Peyer's patch (tissue), 4 donors: ENCODE results near the gene RCOR2. TPM values are rescaled to one million over a fixed set of nuclear protein-coding genes. Genes with fewer than 3 reads are reported as not detected.

Source experiments
- DNase-seq, 3 donors: peaks; one replicate each; pipeline ENCODE4 v3.0.0-alpha.2; 2017 to 2019
- H3K27ac ChIP-seq, 4 donors: fragments of 200-600 bp; sonication (generic); one replicate each; pipeline ENCODE4 v1.5.1; 2016 to 2019
- H3K27me3 ChIP-seq, 2 donors: fragments of 200-600 bp; sonication (generic); one replicate each; pipeline ENCODE4 v1.5.1; 2019
- H3K36me3 ChIP-seq, 3 donors: fragments of 200-600 bp; sonication (generic); one replicate each; pipeline ENCODE4 v1.5.1; 2016 to 2019
- H3K4me1 ChIP-seq, 4 donors: fragments of 200-600 bp; sonication (generic); one replicate each; pipeline ENCODE4 v1.5.1; 2016 to 2019
- H3K4me3 ChIP-seq, 4 donors: fragments of 200-600 bp; sonication (generic); 1 replicate in 3 of 4; 2 replicates in 1 of 4; pipeline ENCODE4 v1.5.1; 2016 to 2019; ENCODE audit warnings: mild to moderate bottlenecking in 1 of 4
- H3K9me3 ChIP-seq, 4 donors: fragments of 200-600 bp; sonication (generic); one replicate each; pipeline ENCODE4 v1.5.1; 2016 to 2019; ENCODE audit warnings: mild to moderate bottlenecking in 1 of 4
- POLR2A ChIP-seq, 2 donors: fragments of 450-650 bp; IDR thresholded peaks; one replicate each; pipeline ENCODE4 v1.5.1; 2017; ENCODE audit warnings: antibody characterized with exemption in 2 of 2, mild to moderate bottlenecking in 2 of 2, moderate library complexity in 2 of 2
- total RNA-seq, 4 donors: library from RNA; depleted of rRNA; stranded (reverse); fragments of >200 nt; gene quantifications; one replicate each; pipeline ENCODE4 v1.1.0, GENCODE V29; 2016
- TF ChIP-seq, protein P1 (sequence below), 6 experiments: fragments of 450-650 bp in 4 of 6; fragments of 200-600 bp in 2 of 6; sonication (generic) in 1 of 6; IDR thresholded peaks; one replicate each; pipeline ENCODE4 v1.5.1; 2017 to 2019; ENCODE audit warnings: antibody characterized with exemption in 6 of 6, mild to moderate bottlenecking in 3 of 6, moderate library complexity in 1 of 6

The RCOR2 gene
- total RNA-seq, 4 donors from 2014 or later, result 0.57 to 0.67 TPM; not detected in 2

GRCh38 chr11:63933459-63933858 lies 16.5 kb upstream of the RCOR2 start:
- Histone ChIP-seq H3K4me1 (peaks cover 0 to 6% (median 0%) of the 10 kb centered on the region in 4 donors), H3K27ac (no peak overlapping the region), H3K27me3 (no peaks in the 10 kb centered on the region), H3K4me3 (no peak overlapping the region), H3K36me3 (no peaks in the 10 kb centered on the region), H3K9me3 (no peaks in the 10 kb centered on the region)
- TF ChIP-seq, protein P1, sequence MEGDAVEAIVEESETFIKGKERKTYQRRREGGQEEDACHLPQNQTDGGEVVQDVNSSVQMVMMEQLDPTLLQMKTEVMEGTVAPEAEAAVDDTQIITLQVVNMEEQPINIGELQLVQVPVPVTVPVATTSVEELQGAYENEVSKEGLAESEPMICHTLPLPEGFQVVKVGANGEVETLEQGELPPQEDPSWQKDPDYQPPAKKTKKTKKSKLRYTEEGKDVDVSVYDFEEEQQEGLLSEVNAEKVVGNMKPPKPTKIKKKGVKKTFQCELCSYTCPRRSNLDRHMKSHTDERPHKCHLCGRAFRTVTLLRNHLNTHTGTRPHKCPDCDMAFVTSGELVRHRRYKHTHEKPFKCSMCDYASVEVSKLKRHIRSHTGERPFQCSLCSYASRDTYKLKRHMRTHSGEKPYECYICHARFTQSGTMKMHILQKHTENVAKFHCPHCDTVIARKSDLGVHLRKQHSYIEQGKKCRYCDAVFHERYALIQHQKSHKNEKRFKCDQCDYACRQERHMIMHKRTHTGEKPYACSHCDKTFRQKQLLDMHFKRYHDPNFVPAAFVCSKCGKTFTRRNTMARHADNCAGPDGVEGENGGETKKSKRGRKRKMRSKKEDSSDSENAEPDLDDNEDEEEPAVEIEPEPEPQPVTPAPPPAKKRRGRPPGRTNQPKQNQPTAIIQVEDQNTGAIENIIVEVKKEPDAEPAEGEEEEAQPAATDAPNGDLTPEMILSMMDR (IDR thresholded peaks at IDR 0.05), result no peak
- no peak for TF ChIP-seq POLR2A (IDR thresholded peaks at IDR 0.05)
- DNase-seq, result no peak

DNA sequence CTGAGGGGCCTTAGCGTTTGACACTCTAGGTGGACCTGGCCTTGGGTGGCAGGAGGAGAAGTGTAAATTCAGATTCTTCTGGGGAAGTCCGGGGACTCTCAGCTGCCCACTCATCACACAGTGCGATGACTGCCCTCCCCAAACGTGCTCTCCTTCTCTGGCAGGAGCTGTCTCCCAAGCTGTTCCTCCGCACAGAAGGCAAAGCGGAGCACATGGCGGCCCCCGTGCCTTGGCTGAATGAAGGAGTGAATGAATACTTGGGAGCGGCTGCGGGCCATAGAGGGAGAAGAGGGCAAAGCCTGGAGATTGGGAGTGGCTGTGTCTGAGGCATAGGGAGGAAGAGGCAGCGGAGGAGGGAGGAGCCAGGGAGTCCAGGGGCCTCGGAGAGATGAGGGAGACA lies 14.9 kb upstream of the RCOR2 start:
- TF ChIP-seq, protein P1 (IDR thresholded peaks at IDR 0.05), result no peak
- no peak for TF ChIP-seq POLR2A (IDR thresholded peaks at IDR 0.05)
- Histone ChIP-seq H3K27ac (no peak overlapping the region), H3K9me3 (no peaks in the 10 kb centered on the region), H3K36me3 (no peaks in the 10 kb centered on the region), H3K4me3 (no peak overlapping the region), H3K4me1 (no peaks in the 10 kb centered on the region), H3K27me3 (no peaks in the 10 kb centered on the region)
- no peak for DNase-seq

DNA sequence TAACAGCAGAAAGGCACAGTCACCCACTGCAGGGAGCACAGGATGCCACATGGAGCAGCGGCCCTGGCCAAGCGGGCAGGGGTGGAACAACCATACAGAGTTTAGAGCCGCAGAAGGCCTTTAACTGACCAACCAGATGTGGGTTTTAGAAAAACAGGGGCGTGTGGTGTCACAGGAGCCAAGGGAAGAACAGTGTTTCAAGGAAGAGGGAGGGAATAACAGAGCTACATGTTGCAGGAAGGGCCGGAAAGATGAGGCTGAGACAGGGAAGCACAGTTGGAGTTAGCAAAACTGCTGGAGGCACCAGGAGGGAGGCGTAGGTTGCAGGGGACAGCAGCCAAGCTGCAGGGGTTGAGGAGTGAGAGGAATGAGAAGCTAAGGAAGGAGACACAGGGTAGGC lies 14.1 kb upstream of the RCOR2 start:
- H3K36me3 ChIP-seq, result no peaks in the 10 kb centered on the region
- no peak for TF ChIP-seq POLR2A (IDR thresholded peaks at IDR 0.05)
- TF ChIP-seq, protein P1 (IDR thresholded peaks at IDR 0.05), result no peak
- H3K4me3 ChIP-seq, result no peak overlapping the region
- no peaks in the 10 kb centered on the region for H3K9me3 ChIP-seq
- DNase-seq, result no peak
- H3K27ac ChIP-seq, result no peak overlapping the region
- no peaks in the 10 kb centered on the region for H3K27me3 ChIP-seq
- H3K4me1 ChIP-seq, result no peaks in the 10 kb centered on the region

- TF ChIP-seq POLR2A (IDR thresholded peaks at IDR 0.05), result no peak
- TF ChIP-seq, protein P1 (IDR thresholded peaks at IDR 0.05), result no peak
- no peaks in the 10 kb centered on the region for H3K27me3 ChIP-seq
- no peak for DNase-seq
- no peak overlapping the region for H3K27ac ChIP-seq
- H3K4me3 ChIP-seq, result no peak overlapping the region
- H3K9me3 ChIP-seq, result no peaks in the 10 kb centered on the region
- no peaks in the 10 kb centered on the region for H3K36me3 ChIP-seq
- no peaks in the 10 kb centered on the region for H3K4me1 ChIP-seq
Measured at GRCh38 chr11:63929616-63930015, 12.7 kb upstream of the RCOR2 start.

GRCh38 chr11:63923319-63923718 lies 6.4 kb upstream of the RCOR2 start:
- no peak overlapping the region for H3K4me3 ChIP-seq
- no peak for DNase-seq
- peaks cover 5 to 35% (median 11%) of the 10 kb centered on the region in 4 donors for H3K4me1 ChIP-seq
- no peaks in the 10 kb centered on the region for H3K9me3 ChIP-seq
- TF ChIP-seq POLR2A (IDR thresholded peaks at IDR 0.05), result no peak
- TF ChIP-seq, protein P1 (IDR thresholded peaks at IDR 0.05), result no peak
- no peaks in the 10 kb centered on the region for H3K27me3 ChIP-seq
- H3K36me3 ChIP-seq, result no peaks in the 10 kb centered on the region
- H3K27ac ChIP-seq, result no peak overlapping the region

DNA sequence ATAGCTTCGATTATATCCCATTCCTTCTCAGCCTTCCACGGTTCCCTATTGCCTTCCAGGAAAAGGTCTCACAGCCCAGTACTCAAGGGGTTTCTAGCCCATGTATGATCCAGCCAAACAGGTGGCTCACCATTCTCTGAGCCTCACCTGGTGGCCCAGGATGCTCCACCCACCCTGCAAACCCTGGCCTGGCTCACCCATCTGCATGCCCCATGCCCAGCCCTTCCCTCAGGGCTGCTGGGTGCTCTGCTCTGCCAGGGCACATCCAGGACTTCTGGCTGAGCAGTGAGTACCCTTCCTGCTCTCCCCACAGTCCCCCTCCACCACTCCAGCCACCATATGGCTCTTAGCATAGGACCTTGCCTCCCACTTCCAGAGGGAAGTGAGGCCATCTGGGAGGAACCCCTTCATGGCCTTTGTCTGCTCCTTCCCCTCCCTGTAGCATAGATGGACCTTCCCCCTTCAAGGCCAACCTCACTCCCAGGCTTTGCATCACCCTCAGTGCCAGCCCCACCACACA lies 5.8 kb upstream of the RCOR2 start:
- Histone ChIP-seq H3K4me3 (no peak overlapping the region), H3K27ac (no peak overlapping the region), H3K27me3 (no peaks in the 10 kb centered on the region), H3K36me3 (no peaks in the 10 kb centered on the region), H3K9me3 (no peaks in the 10 kb centered on the region), H3K4me1 (peaks cover 7 to 41% (median 13%) of the 10 kb centered on the region in 4 donors)
- no peak for DNase-seq
- no peak for TF ChIP-seq POLR2A (IDR thresholded peaks at IDR 0.05)
- TF ChIP-seq, protein P1 (IDR thresholded peaks at IDR 0.05), result no peak
